ENCODE data around the gene ST3GAL2. TPM values are rescaled to one million over a fixed set of nuclear protein-coding genes. Genes with fewer than 3 reads are reported as not detected.
A peak's percentile ranks its signal among the peaks of the same experiment; 100 is the strongest.

Gene ST3GAL2
- total RNA-seq, 1 donor from 2014 or later: 37.2 TPM

DNA sequence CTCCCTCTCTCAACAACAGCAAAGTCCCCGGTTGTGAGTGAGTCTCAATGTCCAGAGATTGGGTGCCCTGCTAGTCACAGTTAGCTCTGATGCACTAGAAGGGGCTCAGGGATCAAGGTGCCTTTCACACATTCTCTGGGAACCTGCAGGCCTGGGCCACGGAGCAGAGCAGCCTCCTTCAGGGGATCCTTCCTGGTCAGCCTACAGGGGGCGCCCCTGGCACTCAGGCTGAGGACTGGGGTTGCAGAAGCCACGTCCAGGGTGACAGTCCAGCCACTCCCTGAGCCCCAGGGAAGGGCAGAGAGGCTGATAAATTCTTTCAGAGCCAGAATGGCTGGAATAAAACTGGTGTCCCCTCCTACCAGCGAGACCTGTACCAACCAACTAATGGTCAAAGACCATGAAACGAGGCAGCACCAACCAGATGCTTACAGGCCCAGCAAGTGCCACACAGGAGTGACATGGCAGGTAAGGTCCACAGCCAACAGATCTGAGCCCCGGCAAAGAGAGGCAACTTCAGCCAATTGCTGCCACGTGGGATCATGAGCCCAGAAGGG lies 43.5 kb downstream of the ST3GAL2 start:
- TF ChIP-seq CTCF (conservative IDR thresholded peaks at IDR 0.05): peak; percentile 80
- Mint-ChIP-seq H3K4me3 (no peak overlapping the region), H3K4me1 (ENCODE audit: unreplicated experiment) (peaks cover 3% of the 10 kb centered on the region), H3K27ac (peak overlapping the region; percentile 51), H3K9me3 (no peaks in the 10 kb centered on the region), H3K27me3 (no peaks in the 10 kb centered on the region), H3K36me3 (no peaks in the 10 kb centered on the region)
- DNase-seq (ENCODE audit: extremely low spot score, unreplicated experiment): no peak

DNA sequence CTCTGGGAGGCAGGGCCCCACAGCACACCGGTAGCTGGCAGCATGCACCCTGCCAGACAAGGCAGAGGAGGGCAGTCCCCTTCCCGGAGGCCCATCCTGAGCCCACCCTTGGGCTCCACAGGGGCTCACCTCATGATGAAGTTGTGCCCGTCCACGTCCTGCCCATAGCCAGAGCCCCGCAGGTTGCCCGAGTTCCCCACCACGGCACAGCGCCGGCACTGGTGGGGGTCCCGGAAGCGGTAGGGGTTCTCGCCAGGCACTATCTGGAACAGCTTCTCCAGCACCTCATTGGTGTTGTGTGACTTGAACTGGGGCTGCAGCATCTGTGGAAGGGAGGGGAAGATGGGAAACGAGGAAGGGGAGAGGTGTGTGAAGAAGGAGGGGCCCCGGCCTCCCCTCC lies 44.0 kb downstream of the ST3GAL2 start:
- TF ChIP-seq CTCF (conservative IDR thresholded peaks at IDR 0.05): no peak
- H3K4me1 Mint-ChIP-seq (ENCODE audit: unreplicated experiment): peaks cover under 1% of the 10 kb centered on the region
- H3K27ac Mint-ChIP-seq: no peak overlapping the region
- no peaks in the 10 kb centered on the region for H3K36me3 Mint-ChIP-seq
- DNase-seq (ENCODE audit: extremely low spot score, unreplicated experiment): no peak
- no peaks in the 10 kb centered on the region for H3K27me3 Mint-ChIP-seq
- H3K9me3 Mint-ChIP-seq: no peaks in the 10 kb centered on the region
- H3K4me3 Mint-ChIP-seq: no peak overlapping the region

GRCh38 chr16:70393662-70394061 lies 45.2 kb downstream of the ST3GAL2 start:
- Mint-ChIP-seq H3K36me3 (no peaks in the 10 kb centered on the region), H3K27ac (no peak overlapping the region), H3K9me3 (no peaks in the 10 kb centered on the region), H3K27me3 (no peaks in the 10 kb centered on the region), H3K4me1 (ENCODE audit: unreplicated experiment) (no peaks in the 10 kb centered on the region), H3K4me3 (no peak overlapping the region)
- TF ChIP-seq CTCF (conservative IDR thresholded peaks at IDR 0.05): no peak
- DNase-seq (ENCODE audit: extremely low spot score, unreplicated experiment): no peak

DNA sequence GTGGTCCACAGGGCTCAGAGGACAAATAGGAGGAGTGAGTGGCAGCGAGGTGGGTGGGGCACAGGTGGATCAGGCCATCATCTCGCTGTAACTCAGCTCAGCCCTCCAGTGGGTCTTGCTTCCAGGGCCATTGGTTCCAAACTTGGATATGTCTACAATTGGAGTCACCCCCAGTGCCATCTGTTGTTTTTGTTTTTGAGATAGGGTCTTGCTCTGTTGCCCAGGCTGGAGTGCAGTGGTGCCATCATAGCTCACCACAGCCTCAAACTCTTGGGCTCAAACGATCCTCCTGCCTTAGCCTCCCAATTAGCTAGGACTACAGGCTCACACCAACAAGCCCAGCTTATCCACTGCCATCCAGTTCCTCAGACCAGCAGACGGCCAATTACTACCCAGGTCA lies 46.3 kb downstream of the ST3GAL2 start:
- no peak for DNase-seq (ENCODE audit: extremely low spot score, unreplicated experiment)
- Mint-ChIP-seq H3K4me3 (no peak overlapping the region), H3K27ac (peak overlapping the region; percentile 74), H3K9me3 (no peaks in the 10 kb centered on the region), H3K27me3 (no peaks in the 10 kb centered on the region), H3K4me1 (ENCODE audit: unreplicated experiment) (no peaks in the 10 kb centered on the region), H3K36me3 (peaks cover 8% of the 10 kb centered on the region)
- no peak for TF ChIP-seq CTCF (conservative IDR thresholded peaks at IDR 0.05)

GRCh38 chr16:70391881-70392481 lies 46.9 kb downstream of the ST3GAL2 start:
- H3K36me3 Mint-ChIP-seq: peaks cover 8% of the 10 kb centered on the region
- H3K4me1 Mint-ChIP-seq (ENCODE audit: unreplicated experiment): no peaks in the 10 kb centered on the region
- no peaks in the 10 kb centered on the region for H3K9me3 Mint-ChIP-seq
- no peak for TF ChIP-seq CTCF (conservative IDR thresholded peaks at IDR 0.05)
- no peaks in the 10 kb centered on the region for H3K27me3 Mint-ChIP-seq
- no peak overlapping the region for H3K4me3 Mint-ChIP-seq
- DNase-seq (ENCODE audit: extremely low spot score, unreplicated experiment): no peak
- H3K27ac Mint-ChIP-seq: peak overlapping the region; percentile 74

Measured in type B pancreatic cell (in vitro differentiated cells).